Stimulated activated CD8-positive, alpha-beta memory T cell treated with anti-CD3 and anti-CD28 coated beads, Interleukin-7, amount 100 ng/mL, for 24 hours (primary cell): ENCODE data around the gene SLC25A30.
A peak's percentile ranks its signal among the peaks of the same experiment; 100 is the strongest.
"Not testable (repeated sequence)": the region's sequence is repeated elsewhere in the genome, so short reads cannot be mapped to it uniquely, and the experiment has no call there.

Experiments used
- DNase-seq: peaks from one replicate; pipeline ENCODE4 v3.0.0-alpha.2; 2020; ENCODE audit warnings: low read depth

Gene SLC25A30

DNA sequence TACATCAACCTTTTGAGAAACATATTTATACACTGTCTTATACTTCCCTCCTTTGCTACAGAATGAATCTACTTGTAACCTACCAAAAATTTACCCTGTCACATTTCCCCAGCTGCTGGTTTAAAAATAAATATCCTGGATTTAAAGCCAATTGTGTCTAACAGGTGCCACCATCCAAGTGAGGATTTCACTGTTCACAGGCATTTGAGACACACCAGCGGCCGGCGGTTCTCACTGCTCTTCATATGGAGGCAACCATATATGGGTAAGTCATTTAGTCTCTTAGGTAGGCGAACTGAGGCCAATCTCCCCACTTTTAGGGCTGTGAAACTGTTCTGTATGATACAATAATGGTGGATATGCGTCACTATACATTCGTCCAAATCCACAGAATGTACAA lies 26.2 kb downstream of the SLC25A30 start:
- DNase-seq = no peak

DNA sequence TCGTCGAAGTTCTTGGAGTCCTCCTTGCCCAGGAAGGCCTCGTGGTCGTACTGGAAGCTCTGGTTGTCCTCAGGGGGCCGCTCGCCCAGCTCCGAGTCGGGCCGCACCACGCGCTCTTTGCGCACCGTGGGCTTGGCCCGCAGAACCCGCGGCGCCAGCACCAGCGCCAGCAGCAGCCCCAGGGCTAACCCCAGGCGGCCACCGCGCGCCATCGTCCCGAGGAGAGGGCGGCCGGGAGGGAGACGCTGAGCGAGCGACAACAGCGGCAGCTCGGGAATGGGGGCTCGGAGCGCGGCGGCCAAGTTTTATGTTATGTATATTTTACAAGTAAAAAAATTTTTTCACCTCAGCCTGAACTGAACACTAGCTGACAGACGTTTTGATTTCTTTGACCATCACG lies 27.0 kb downstream of the SLC25A30 start:
- DNase-seq = not testable (repeated sequence)

DNA sequence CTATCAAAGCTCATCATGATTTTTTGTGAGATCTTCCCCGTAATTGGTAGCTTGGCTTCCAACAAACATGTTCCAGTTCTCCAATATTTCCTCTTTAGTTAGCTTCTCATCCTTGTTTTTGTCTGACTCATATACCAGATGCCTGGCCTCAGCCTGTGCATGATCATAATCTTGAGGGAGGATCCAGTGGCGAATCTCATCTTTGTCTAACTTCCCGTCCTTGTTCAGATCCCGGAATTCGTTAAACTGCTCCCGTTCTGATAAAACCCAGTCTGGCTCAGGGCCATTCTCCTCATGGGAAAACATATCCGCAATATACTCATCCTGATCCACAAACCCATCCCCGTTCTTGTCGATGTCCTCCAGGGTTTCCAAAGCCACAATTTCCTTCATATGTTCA lies 27.8 kb downstream of the SLC25A30 start:
- DNase-seq = not testable (repeated sequence)

GRCh38 chr13:45388664-45389063 lies 29.5 kb downstream of the SLC25A30 start:
- no peak for DNase-seq

- DNase-seq = not testable (repeated sequence)
These were observed 31.1 kb downstream of the SLC25A30 start for GRCh38 chr13:45386892-45387575.

DNA sequence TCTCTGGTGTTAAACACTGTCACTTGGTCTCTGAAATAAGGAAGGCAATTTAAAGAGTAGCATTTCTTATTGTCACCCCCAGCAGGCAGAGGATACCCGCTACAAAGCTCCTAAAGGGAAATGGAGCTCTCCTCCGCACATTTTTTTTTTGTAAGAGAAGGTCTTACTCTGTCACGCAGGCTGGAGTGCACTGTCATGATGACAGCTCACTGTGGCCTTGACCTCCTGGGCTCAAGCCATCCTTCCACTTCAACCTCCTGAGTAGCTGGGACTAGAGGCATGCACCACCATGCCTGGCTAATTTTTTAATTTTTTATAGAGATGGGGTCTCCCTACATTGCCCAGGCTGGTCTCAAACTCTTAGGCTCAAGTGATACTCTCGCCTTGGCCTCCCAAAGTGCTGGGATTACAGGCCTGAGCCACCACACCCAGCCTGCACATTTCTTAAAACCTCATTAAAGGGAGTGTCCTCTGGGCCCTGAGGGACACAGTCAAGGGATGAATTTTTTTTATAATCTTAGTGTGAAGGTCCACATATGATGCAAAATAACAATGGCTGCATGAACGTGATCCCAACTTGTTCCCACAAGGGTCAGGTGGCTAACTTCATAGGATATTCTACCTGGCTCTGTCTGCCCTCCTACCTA lies 32.1 kb downstream of the SLC25A30 start:
- DNase-seq = no peak

DNA sequence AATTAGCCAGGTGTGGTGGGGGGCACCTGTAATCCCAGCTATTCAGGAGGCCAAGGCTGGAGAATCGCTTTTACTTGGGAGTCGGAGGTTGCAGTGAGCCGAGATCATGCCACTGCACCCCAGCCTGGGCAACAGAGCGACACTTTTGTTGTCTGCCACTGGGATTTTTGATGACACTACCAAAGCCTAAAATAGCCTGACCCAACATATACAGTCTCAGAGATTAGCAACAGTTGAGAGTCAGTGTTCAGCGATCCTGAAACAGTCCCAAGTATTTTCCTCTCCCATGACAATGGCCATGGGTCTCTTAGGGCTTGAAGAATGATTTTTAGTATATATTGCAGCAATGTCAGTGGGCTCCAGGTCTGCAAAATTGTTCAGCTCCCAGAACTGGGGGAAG lies 32.9 kb downstream of the SLC25A30 start:
- no peak for DNase-seq

GRCh38 chr13:45384474-45385174 lies 33.5 kb downstream of the SLC25A30 start:
- DNase-seq = no peak

DNA sequence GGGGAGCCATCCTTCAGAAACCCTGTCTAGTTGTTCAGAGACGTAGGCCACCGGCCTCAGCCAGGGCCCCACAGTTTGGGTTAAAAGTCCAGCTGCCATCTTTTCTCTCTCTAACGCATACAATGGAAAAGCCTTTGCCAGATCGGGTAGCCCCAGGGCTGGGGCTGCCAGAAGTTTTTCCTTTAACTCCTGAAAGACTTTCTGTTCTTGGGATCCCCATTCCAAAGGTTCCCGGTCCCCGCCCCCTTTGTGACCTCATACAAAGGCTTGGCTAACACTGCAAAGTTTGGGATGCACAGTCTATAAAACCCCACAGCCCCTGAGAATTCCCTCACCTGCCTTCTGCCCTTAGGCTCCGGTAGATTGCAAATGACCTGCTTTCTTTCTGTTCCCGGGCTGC lies 35.4 kb downstream of the SLC25A30 start:
- not testable (repeated sequence) for DNase-seq

DNA sequence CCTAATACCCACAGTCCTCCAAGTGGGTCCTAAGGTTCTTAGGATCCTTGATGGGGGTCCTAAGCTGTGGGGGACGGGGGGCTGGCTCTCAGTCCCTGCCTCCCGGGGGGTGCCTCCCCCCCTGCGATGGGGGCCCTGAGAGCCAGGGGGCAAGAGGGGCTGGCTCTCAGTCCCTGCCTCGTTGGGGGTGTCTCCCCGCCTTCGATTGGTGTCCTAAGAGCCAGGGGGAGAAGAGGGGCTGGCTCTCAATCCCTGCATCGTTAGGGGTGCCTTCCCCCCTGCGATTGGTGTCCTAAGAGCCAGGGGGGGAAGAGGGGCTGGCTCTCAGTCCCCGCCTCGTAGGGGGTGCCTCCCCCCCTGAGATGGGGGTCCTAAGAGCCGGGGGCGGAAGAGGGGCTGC lies 37.0 kb downstream of the SLC25A30 start:
- no peak for DNase-seq

GRCh38 chr13:45380708-45381107 lies 37.5 kb downstream of the SLC25A30 start:
- not testable (repeated sequence) for DNase-seq

- not testable (repeated sequence) for DNase-seq
These were observed 38.7 kb downstream of the SLC25A30 start for GRCh38 chr13:45379516-45379915.

- DNase-seq = not testable (repeated sequence)
These were observed 39.4 kb downstream of the SLC25A30 start for GRCh38 chr13:45378786-45379185.

- DNase-seq = not testable (repeated sequence)
These were observed 40.9 kb downstream of the SLC25A30 start for GRCh38 chr13:45377314-45377713.

DNA sequence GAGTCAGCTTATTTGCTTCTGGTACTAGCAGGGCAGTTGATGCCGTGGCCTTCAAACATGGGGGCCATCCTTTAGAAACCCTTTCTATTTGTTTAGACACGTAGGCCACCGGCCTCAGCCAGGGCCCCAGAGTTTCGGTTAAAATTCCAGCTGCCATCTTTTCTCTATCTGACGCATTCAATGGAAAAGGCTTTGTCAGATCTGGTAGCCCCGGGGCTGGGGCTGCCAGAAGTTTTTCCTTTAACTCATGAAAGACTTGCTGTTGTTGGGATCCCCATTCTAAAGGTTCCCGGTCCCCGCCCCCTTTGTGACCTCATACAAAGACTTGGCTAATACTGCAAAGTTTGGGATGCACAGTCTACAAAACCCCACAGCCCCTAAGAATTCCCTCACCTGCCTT lies 41.5 kb downstream of the SLC25A30 start:
- DNase-seq = not testable (repeated sequence)

GRCh38 chr13:45374917-45375316 lies 43.3 kb downstream of the SLC25A30 start:
- DNase-seq = no peak

DNA sequence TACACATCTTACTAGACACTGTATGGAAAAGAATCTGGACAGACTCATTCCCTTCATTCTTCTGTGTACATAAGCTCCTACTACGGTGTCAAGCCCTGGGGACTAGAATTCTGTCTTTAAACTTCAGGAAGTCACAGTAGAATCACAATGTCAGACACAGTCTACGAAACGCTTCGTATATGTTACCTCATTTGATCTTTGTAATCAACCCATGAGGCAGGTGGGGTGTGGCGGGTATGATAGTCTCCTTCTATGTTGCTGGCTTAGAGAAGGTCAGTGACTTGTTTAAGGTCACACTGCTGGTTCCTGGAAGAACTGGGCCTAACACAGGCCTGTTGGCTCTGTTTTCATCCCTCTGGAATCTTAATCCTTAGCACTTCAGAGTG lies 45.0 kb downstream of the SLC25A30 start:
- DNase-seq = no peak

- no peak for DNase-seq
These were observed 45.7 kb downstream of the SLC25A30 start for GRCh38 chr13:45372189-45373161.

DNA sequence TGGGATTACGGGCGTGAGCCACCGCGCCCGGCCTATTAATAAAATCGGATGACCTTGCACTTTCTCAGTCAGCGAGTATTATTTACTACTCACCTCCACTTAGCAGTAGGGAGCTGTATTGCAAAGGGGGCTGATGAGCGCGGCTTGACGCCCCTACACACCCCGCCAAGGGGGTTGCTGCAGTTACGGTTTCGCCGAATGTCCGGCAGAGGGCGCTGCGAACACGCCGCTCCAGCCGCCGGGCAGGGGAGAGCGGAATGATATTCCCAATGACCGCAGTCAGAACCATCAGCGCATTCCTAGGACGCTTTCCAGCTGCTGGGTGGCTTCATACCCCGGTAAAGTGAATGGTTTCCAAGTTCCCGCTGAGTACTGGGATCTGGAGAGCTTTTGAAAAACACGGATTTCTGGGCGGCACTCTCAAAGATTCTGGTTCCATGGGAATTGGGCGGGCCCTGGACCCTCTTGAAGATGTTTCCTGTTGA lies 47.2 kb downstream of the SLC25A30 start:
- DNase-seq = peak; percentile 22

DNA sequence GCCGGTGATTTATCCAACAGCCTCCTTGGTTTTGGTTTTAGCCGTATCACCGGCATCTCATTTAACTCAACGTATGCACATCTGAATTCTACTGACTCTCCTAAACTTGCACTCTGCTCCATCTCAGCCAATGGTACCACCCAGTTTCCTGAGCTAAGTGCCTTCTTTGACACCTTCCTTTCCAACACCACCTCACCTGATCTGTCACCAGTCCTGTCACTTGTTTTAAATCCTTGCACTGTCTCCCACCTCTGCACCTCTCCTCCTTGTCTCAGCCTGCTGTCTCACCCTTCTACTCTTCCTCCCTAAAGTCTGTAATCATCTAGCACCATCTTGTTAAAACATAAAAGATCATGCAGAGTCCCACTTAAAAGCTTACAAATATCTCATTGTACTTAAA lies 49.1 kb downstream of the SLC25A30 start:
- no peak for DNase-seq

DNA sequence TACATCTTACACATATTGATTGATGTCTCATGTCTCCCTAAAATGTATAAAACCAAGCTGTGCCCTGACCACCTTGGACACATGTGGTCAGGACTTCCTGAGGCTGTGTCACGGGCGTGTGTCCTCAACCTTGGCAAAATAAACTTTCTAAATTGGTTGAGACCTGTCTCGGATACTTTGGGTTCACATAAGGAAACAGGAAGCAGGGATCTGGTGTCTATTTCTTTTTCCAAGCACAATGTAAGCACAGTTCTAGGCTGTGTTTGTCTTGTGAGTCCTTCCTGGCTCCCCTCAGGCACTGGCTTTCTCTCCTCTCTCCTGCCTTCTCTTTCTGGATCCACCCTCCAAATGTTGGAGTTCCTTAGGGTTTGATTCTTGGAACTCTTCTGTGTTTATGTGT lies 49.6 kb downstream of the SLC25A30 start:
- DNase-seq = no peak

DNA sequence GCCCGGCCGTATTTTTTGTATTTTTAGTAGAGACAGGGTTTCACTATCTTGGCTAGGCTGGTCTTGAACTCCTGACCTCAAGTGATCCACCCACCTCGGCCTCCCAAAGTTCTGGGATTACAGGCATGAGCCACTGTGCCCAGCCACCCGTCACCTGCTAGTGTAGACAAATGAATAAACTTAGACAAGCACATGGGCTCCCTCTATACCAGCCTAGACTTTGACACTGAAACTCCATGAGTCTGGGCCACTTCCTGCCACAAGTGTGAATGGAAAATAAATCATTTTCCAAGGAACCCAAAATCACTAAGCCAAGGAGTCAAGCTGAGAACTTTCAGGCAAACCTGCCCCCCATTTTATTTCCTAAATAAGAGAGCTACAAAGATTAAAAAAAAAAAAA lies 50.2 kb downstream of the SLC25A30 start:
- DNase-seq = no peak
